ENCODE results near the gene CASD1. TPM values are rescaled to one million over a fixed set of nuclear protein-coding genes. Genes with fewer than 3 reads are reported as not detected.
A peak's percentile ranks its signal among the peaks of the same experiment; 100 is the strongest.

Gene CASD1
- total RNA-seq, 1 donor from 2014 or later, result 13.0 TPM

GRCh38 chr7:94579470-94579869, 69.9 kb downstream of the CASD1 start:
- H3K36me3 ChIP-seq (ENCODE audit: insufficient read depth, low read length), result no peaks in the 10 kb centered on the region
- H3K4me2 ChIP-seq (ENCODE audit: low read length), result no peak overlapping the region
- no peak overlapping the region for H2AFZ ChIP-seq (ENCODE audit: low read depth, low read length)
- no peaks in the 10 kb centered on the region for H3K4me1 ChIP-seq (ENCODE audit: insufficient read depth, low read length)
- no peak overlapping the region for H3K27ac Mint-ChIP-seq (ENCODE audit: unreplicated experiment)
- H3K9me3 Mint-ChIP-seq (ENCODE audit: unreplicated experiment), result peaks cover 17% of the 10 kb centered on the region
- H3K79me2 ChIP-seq (ENCODE audit: insufficient read depth, low read length), result no peaks in the 10 kb centered on the region
- H4K20me1 ChIP-seq (ENCODE audit: insufficient read depth, low read length), result no peaks in the 10 kb centered on the region
- TF ChIP-seq EZH2 (IDR thresholded peaks at IDR 0.05; ENCODE audit: insufficient read depth, low read length), result no peak
- TF ChIP-seq CTCF (IDR thresholded peaks at IDR 0.05; ENCODE audit: insufficient read depth, low read depth, low read length), result no peak
- H3K27me3 Mint-ChIP-seq (ENCODE audit: low read depth, unreplicated experiment), result no peaks in the 10 kb centered on the region
- no peak overlapping the region for H3K4me3 Mint-ChIP-seq (ENCODE audit: unreplicated experiment)
- H3K9ac ChIP-seq (ENCODE audit: low read length), result no peak overlapping the region
- FAIRE-seq (no peak), DNase-seq (ENCODE audit: low read depth) (no peak)
- peaks cover 3% of the 10 kb centered on the region for H3K4me1 Mint-ChIP-seq (ENCODE audit: low read depth, unreplicated experiment)
- H3K27me3 ChIP-seq (ENCODE audit: insufficient read depth, low read length), result no peaks in the 10 kb centered on the region
- H3K27ac ChIP-seq (ENCODE audit: low read depth, low read length), result no peak overlapping the region
- peaks cover 16% of the 10 kb centered on the region for H3K36me3 Mint-ChIP-seq (ENCODE audit: low read depth, unreplicated experiment)
- H3K9me3 ChIP-seq (ENCODE audit: insufficient read depth, low read depth, low read length), result no peaks in the 10 kb centered on the region
- no peak overlapping the region for H3K4me3 ChIP-seq (ENCODE audit: insufficient read depth, low read depth, low read length)

GRCh38 chr7:94580601-94581000, 71.0 kb downstream of the CASD1 start:
- TF ChIP-seq CTCF (IDR thresholded peaks at IDR 0.05; ENCODE audit: insufficient read depth, low read depth, low read length), result no peak
- no peak for TF ChIP-seq EZH2 (IDR thresholded peaks at IDR 0.05; ENCODE audit: insufficient read depth, low read length)
- H3K9ac ChIP-seq (ENCODE audit: low read length), result no peak overlapping the region
- H3K36me3 ChIP-seq (ENCODE audit: insufficient read depth, low read length), result no peaks in the 10 kb centered on the region
- H3K9me3 ChIP-seq (ENCODE audit: insufficient read depth, low read depth, low read length), result no peaks in the 10 kb centered on the region
- Mint-ChIP-seq H3K27me3 (ENCODE audit: low read depth, unreplicated experiment) (no peaks in the 10 kb centered on the region), H3K9me3 (ENCODE audit: unreplicated experiment) (peaks cover 10% of the 10 kb centered on the region), H3K36me3 (ENCODE audit: low read depth, unreplicated experiment) (peaks cover 7% of the 10 kb centered on the region), H3K27ac (ENCODE audit: unreplicated experiment) (peak overlapping the region; percentile 37), H3K4me3 (ENCODE audit: unreplicated experiment) (no peak overlapping the region), H3K4me1 (ENCODE audit: low read depth, unreplicated experiment) (peaks cover 3% of the 10 kb centered on the region)
- H4K20me1 ChIP-seq (ENCODE audit: insufficient read depth, low read length), result no peaks in the 10 kb centered on the region
- H3K79me2 ChIP-seq (ENCODE audit: insufficient read depth, low read length), result no peaks in the 10 kb centered on the region
- no peak overlapping the region for H2AFZ ChIP-seq (ENCODE audit: low read depth, low read length)
- DNase-seq (ENCODE audit: low read depth), result peak; percentile 50
- H3K4me2 ChIP-seq (ENCODE audit: low read length), result no peak overlapping the region
- no peaks in the 10 kb centered on the region for H3K4me1 ChIP-seq (ENCODE audit: insufficient read depth, low read length)
- FAIRE-seq, result no peak
- no peaks in the 10 kb centered on the region for H3K27me3 ChIP-seq (ENCODE audit: insufficient read depth, low read length)
- H3K4me3 ChIP-seq (ENCODE audit: insufficient read depth, low read depth, low read length), result no peak overlapping the region
- H3K27ac ChIP-seq (ENCODE audit: low read depth, low read length), result no peak overlapping the region

- Histone ChIP-seq H4K20me1 (ENCODE audit: insufficient read depth, low read length) (no peaks in the 10 kb centered on the region), H3K27me3 (ENCODE audit: insufficient read depth, low read length) (no peaks in the 10 kb centered on the region), H3K27ac (ENCODE audit: low read depth, low read length) (no peak overlapping the region), H3K79me2 (ENCODE audit: insufficient read depth, low read length) (no peaks in the 10 kb centered on the region), H3K9me3 (ENCODE audit: insufficient read depth, low read depth, low read length) (no peaks in the 10 kb centered on the region), H3K4me2 (ENCODE audit: low read length) (no peak overlapping the region), H3K36me3 (ENCODE audit: insufficient read depth, low read length) (no peaks in the 10 kb centered on the region), H3K9ac (ENCODE audit: low read length) (no peak overlapping the region), H3K4me1 (ENCODE audit: insufficient read depth, low read length) (no peaks in the 10 kb centered on the region), H2AFZ (ENCODE audit: low read depth, low read length) (no peak overlapping the region), H3K4me3 (ENCODE audit: insufficient read depth, low read depth, low read length) (no peak overlapping the region)
- DNase-seq (ENCODE audit: low read depth) (peak; percentile 37), FAIRE-seq (no peak)
- Mint-ChIP-seq H3K4me1 (ENCODE audit: low read depth, unreplicated experiment) (peaks cover 13% of the 10 kb centered on the region), H3K36me3 (ENCODE audit: low read depth, unreplicated experiment) (peaks cover 4% of the 10 kb centered on the region), H3K4me3 (ENCODE audit: unreplicated experiment) (no peak overlapping the region), H3K27me3 (ENCODE audit: low read depth, unreplicated experiment) (no peaks in the 10 kb centered on the region), H3K9me3 (ENCODE audit: unreplicated experiment) (peaks cover 3% of the 10 kb centered on the region), H3K27ac (ENCODE audit: unreplicated experiment) (no peak overlapping the region)
- TF ChIP-seq EZH2 (IDR thresholded peaks at IDR 0.05; ENCODE audit: insufficient read depth, low read length), result no peak
- no peak for TF ChIP-seq CTCF (IDR thresholded peaks at IDR 0.05; ENCODE audit: insufficient read depth, low read depth, low read length)
Measured at GRCh38 chr7:94584113-94584512, 74.5 kb downstream of the CASD1 start.
